BJ (cell line): ENCODE results near the gene N4BP2. TPM values are rescaled to one million over a fixed set of nuclear protein-coding genes. Genes with fewer than 3 reads are reported as not detected.
"Not testable (repeated sequence)": the region's sequence is repeated elsewhere in the genome, so short reads cannot be mapped to it uniquely, and the experiment has no call there.

Experiments used
- CTCF ChIA-PET: fragments of 350-600 bp; formaldehyde crosslinking; extraction: SDS; loops from one replicate; lab custom pipeline; 2021; ENCODE audit warnings: antibody characterized with exemption, inconsistent platforms; lab: Yijun Ruan, JAX
- POLR2A ChIA-PET: fragments of 300-600 bp; sonication (Branson Sonifier 250); formaldehyde crosslinking; extraction: SDS; loops from one replicate; lab custom pipeline; 2021; ENCODE audit warnings: antibody characterized with exemption; lab: Charles Lee
- DNase-seq: peaks from one replicate; pipeline ENCODE4 v3.0.0-alpha.2; 2011; ENCODE audit warnings: low read depth
- H3K27me3 ChIP-seq: 2 replicates; pipeline ENCODE4 v1.6.0; 2011; ENCODE audit warnings: low read length; ENCODE audit not compliant: control insufficient read depth, insufficient read depth
- H3K36me3 ChIP-seq: 2 replicates; pipeline ENCODE4 v1.5.1; 2011; ENCODE audit warnings: low read length; ENCODE audit not compliant: control insufficient read depth, insufficient read depth
- H3K4me3 ChIP-seq: 2 replicates; pipeline ENCODE4 v1.5.1; 2011; ENCODE audit warnings: low read depth, mild to moderate bottlenecking, control low read depth, low read length
- CTCF ChIP-seq: IDR thresholded peaks from 2 replicates; pipeline ENCODE4 v1.5.1; 2011; ENCODE audit warnings: low read depth, mild to moderate bottlenecking, control low read depth, inconsistent platforms, low read length, moderate library complexity; ENCODE audit not compliant: insufficient read depth
- polyA plus RNA-seq: library from polyadenylated mRNA; depleted of rRNA; stranded (reverse); fragments of >200 nt; gene quantifications from 2 replicates; pipeline ENCODE4 v1.2.3, GENCODE V29; 2011

The N4BP2 gene
- polyA plus RNA-seq, 1 experiment = 1.5 TPM

- Histone ChIP-seq H3K4me3 (no peak overlapping the region), H3K36me3 (no peaks in the 10 kb centered on the region), H3K27me3 (no peaks in the 10 kb centered on the region)
- ChIA-PET CTCF (no interaction called here), POLR2A (no interaction called here)
- TF ChIP-seq CTCF = no peak
- DNase-seq = no peak
Measured at GRCh38 chr4:40086421-40086820, 29.8 kb downstream of the N4BP2 start.

GRCh38 chr4:40087799-40088366 is 31.2 kb downstream of the N4BP2 start:
- no peak for DNase-seq
- ChIA-PET POLR2A (no interaction called here), CTCF (no interaction called here)
- H3K27me3 ChIP-seq = no peaks in the 10 kb centered on the region
- no peaks in the 10 kb centered on the region for H3K36me3 ChIP-seq
- no peak for TF ChIP-seq CTCF
- H3K4me3 ChIP-seq = no peak overlapping the region

- DNase-seq, POLR2A ChIA-PET, H3K27me3 ChIP-seq, H3K4me3 ChIP-seq, H3K36me3 ChIP-seq: not testable (repeated sequence)
- CTCF ChIA-PET = interaction anchor here (0.6 to 0.9 kb wide), 2 partner anchors 12 to 209 kb away, joined by 3 to 8 read pairs; no protein-coding TSS in a partner anchor
Measured at GRCh38 chr4:40093400-40093799, 36.8 kb downstream of the N4BP2 start.

GRCh38 chr4:40099010-40099409 is 42.4 kb downstream of the N4BP2 start:
- Histone ChIP-seq H3K4me3 (no peak overlapping the region), H3K27me3 (no peaks in the 10 kb centered on the region), H3K36me3 (no peaks in the 10 kb centered on the region)
- no peak for DNase-seq
- TF ChIP-seq CTCF = no peak
- ChIA-PET CTCF (interaction anchor here (0.7 kb wide), 1 partner anchor 811 kb away, joined by 3 read pairs; no protein-coding TSS in a partner anchor), POLR2A (no interaction called here)

GRCh38 chr4:40107150-40107549 is 50.5 kb downstream of the N4BP2 start:
- CTCF ChIA-PET = not testable (repeated sequence)

GRCh38 chr4:40112027-40112792 is 55.6 kb downstream of the N4BP2 start:
- POLR2A ChIA-PET = no interaction called here
- CTCF ChIA-PET = interaction anchor here (0.6 to 1.2 kb wide), 3 partner anchors 50 to 356 kb away, joined by 3 to 4 read pairs (median 3); no protein-coding TSS in a partner anchor
- DNase-seq = no peak
- no peak overlapping the region for H3K4me3 ChIP-seq
- H3K36me3 ChIP-seq = no peaks in the 10 kb centered on the region
- no peaks in the 10 kb centered on the region for H3K27me3 ChIP-seq
- no peak for TF ChIP-seq CTCF

More at GRCh38 chr4:40107150-40107549, 50.5 kb downstream of the N4BP2 start:
- H3K4me3 ChIP-seq, H3K27me3 ChIP-seq, H3K36me3 ChIP-seq, POLR2A ChIA-PET, DNase-seq: not testable (repeated sequence)
